GM21367 (cell line): ENCODE measurements around the gene INO80.

Experiments used
- ATAC-seq: cut with Tn5 transposase; IDR thresholded peaks from one replicate; pipeline ENCODE4 v1.9.1; 2021; ENCODE audit not compliant: unreplicated experiment

The INO80 gene

GRCh38 chr15:41004490-41004889 lies 111.6 kb downstream of the INO80 start:
- no peak for ATAC-seq

DNA sequence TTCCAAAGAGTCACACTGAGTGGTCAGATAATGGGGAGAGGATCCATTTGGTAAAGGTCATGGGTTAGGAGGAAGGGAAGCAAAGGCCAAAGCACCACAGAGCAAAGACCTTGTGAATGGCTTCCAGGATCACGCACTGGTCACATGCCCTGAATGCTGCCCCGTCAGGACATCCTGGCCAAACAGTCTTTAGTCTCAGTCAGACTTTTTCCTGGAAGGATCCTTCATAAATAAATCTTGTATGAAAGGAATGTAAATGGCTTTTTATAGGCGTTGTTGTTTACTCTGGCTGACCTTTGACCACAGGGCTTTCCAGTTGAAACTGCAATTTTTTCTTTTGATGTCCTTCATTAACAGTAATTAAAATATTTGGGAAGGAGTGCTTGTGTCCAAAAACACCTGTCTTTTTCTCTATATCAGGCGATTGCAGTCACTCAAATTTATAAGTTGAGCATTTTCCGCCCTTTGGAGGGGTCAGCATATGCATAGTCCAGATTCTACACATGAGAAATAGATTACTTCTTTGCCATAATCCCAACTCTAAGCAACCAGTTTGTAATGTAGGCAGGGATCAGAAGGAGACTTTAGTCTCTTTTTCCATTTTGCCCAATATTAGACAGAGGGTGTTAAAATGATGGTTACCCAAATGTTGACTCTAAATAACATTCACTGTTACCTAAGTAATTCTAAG lies 114.4 kb downstream of the INO80 start:
- no peak for ATAC-seq

DNA sequence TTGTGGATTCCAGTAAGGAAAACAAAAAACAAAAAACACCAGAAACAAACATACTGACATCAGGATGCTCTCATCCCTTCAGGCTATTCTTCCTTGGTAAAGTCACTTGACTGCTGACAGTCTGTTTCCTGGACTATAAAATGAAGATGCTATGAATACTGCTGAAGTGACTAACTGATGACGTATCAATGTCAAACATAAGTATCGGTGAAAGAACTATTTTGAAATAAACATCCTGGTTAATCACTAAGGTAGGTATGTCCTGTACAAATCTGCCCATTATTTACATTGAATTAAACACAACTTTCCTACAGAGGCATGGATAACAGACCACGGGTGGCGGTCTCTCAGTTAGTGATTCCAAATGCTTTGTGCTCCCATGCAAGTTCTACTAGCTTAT lies 116.9 kb downstream of the INO80 start:
- no peak for ATAC-seq

DNA sequence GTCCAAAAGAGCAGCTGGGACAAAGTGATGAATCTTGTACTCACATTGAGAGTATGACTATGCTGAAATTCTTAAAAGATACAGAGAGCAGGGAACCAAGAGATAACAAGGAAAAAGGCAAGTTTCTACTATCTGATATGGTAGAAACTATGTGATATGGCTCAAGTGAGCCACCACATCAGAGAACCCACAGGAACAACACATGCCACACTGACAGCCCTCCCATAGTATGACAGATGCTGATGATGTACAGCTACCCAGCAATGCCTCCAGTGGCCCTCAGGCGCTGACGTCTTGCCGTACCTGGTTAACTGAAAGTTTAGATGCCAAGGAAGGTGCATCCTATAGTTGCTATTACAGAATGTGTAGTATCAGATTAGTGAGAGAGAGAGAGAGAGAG lies 120.4 kb downstream of the INO80 start:
- no peak for ATAC-seq

DNA sequence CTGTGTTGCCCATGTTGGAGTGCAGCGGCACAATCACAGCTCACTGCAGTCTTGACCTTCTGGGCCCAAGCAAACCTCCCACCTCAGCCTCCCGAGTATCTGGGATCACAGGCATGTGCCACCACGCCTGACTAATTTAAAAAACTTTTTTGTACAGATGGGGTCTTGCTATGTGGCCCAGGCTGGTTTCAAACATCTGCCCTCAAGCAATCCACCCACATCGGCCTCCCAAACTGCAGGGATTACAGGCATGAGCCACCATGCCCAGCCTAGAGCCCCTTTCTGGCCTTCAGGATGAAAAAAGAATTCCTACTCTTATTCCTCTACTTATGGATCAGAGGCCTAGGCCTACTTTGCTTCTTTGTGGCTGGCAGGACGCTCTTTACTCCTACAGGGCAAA lies 123.3 kb downstream of the INO80 start:
- ATAC-seq: no peak

DNA sequence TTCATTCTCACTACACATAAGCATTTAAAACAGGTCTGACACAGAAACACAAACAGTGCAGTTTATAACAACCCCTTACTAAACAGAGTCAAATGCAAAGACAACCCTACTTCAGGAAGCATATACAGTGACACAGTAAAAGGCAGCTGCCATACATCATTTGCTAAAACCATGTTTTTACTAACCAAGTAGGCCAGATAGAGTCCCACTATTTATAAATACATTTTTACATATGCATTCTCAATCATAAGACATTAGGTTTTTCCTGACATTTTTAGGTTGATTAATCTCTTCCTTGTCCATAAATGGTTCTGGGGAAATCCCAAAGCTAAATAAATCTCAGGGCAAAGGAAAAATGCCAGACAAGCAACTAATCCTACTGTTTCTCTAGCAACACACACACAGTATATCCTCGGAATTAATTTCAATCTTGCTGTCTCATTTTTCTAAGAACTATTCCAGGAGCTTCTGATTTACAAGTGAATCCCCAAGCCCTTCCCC lies 123.8 kb downstream of the INO80 start:
- no peak for ATAC-seq

GRCh38 chr15:40991355-40991754 lies 124.7 kb downstream of the INO80 start:
- ATAC-seq: no peak

DNA sequence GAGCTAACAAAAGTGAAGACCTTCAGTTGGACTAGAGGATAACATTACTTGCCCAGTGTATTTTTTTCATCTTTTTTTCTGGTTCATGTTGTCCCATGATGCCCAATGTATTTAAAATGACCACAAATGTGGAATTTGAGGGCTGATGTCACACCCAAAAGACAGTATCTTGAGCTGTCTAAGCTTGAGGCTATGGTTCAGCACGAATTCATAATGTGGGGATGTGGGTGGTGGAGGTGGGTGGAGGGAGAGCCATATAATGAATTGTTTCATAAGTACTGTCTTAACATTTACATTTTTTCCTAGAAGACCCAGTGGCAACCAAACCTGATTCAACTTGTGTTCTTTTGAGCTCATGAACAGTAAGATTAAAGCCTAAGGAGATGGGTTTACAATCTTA lies 125.3 kb downstream of the INO80 start:
- no peak for ATAC-seq

GRCh38 chr15:40990080-40990479 lies 126.0 kb downstream of the INO80 start:
- ATAC-seq: no peak

GRCh38 chr15:40988156-40988555 lies 127.9 kb downstream of the INO80 start:
- ATAC-seq: no peak

- ATAC-seq: no peak
Measured at GRCh38 chr15:40986820-40987219, 129.3 kb downstream of the INO80 start.

GRCh38 chr15:40985541-40986330 lies 130.3 kb downstream of the INO80 start:
- no peak for ATAC-seq

DNA sequence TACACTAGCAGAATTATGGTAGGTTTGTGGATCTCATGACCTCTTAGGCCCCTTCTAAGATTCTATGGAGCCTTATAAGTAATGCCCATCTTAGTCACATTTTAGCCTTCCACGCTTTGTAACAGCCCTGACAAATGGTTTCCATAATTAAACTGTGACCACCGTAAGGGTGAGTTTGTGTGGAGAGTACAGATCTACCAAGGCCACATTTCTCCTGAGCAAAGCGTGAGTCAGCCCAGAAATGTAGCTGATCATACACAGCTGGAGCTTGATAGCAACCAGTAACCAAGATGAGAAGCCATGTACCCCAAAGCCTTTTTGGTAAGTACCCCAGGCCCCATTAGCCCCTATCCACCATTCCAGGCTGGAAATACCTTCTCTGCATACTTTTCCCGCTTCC lies 131.1 kb downstream of the INO80 start:
- ATAC-seq: no peak

GRCh38 chr15:40984406-40984805 lies 131.7 kb downstream of the INO80 start:
- ATAC-seq: no peak

DNA sequence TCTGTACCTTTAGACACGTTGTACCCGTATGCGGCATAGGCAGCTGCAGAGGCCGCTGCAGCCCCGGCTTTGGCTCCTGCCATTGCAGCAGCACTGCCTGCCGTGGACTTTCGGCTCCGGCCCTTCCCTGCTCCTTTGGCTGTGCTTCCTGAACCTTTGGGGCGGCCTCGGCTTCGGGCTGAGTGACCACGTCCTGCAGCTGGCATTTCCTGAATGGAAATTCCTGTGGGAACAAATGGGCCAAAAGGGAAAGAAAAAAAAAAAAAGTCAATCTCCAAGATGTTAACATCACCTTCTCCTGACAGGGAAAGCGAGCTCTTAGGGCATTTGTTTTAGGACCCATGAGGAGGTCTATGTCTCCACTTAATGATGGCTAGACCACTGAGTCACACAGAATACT lies 133.2 kb downstream of the INO80 start:
- ATAC-seq: no peak

GRCh38 chr15:40981186-40981585 lies 134.9 kb downstream of the INO80 start:
- no peak for ATAC-seq

- ATAC-seq: no peak
Measured at GRCh38 chr15:40978562-40978961, 137.5 kb downstream of the INO80 start.

DNA sequence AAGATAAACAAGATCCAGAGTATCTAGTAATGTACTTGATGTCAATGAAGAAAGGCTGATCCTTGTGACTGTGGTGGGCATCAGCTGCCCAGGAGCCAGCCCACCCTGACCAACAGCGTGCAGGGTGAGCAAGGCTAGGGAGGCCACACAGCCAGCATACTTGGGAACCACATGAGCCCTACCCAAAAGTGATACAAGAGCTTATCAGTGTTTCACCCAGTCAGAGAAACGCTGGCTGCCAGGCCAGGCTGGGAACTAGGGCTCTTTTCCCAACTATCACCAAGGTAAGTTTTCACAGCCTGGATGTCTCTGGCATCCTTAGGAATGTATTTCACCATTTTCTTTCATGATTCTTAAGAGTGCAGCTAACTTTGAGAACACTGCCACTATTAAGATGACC lies 137.9 kb downstream of the INO80 start:
- ATAC-seq: no peak

DNA sequence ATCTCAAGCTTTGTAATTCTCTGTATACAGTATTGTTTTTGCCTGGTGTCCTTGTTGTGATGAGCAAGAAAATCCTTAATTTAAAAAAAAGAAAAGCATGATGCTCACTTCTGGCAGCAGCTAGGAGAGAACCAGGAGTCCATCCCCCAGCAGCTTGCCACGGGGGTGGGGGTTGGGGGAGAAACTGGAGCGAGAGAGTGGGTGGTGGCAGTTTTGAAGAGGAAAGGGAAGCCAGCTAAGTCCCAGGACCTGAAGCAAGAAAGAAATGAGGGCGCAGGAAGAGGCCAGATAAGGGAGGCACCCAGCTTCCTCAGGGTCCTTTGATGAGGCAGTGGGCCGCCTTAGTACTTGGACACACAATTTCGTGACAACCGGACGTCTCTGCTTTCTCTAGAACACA lies 139.3 kb downstream of the INO80 start:
- ATAC-seq: no peak

- ATAC-seq: no peak
Measured at GRCh38 chr15:40974879-40975278, 141.2 kb downstream of the INO80 start.

- no peak for ATAC-seq
Measured at GRCh38 chr15:40969363-40969762, 146.7 kb downstream of the INO80 start.

- ATAC-seq: no peak
Measured at GRCh38 chr15:40968290-40969085, 147.6 kb downstream of the INO80 start.
